ENCODE measurements around the gene PEPD. TPM values are rescaled to one million over a fixed set of nuclear protein-coding genes. Genes with fewer than 3 reads are reported as not detected.

PEPD gene
- total RNA-seq, 2 donors from 2014 or later: 52.2 to 67.9 TPM

DNA sequence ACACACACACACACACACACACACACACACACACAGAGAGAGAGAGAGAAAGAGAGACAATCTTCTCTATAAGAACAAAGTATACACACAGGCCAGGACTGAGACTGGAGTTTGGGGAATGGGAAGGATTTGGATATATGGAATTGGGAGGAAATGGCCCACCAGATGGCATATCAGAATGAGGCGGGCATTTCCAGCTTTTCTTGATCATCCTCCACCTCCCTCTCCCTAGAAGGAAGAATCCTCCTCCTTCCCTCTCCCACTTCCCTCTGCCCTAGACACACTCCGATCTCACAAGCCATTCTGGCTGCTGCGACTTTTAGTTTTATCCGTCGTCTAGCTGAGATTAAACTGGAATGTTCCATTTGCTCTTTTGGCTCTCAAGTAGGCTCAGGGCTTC, 158.1 kb downstream of the PEPD start:
- Mint-ChIP-seq H3K9me3 (no peaks in the 10 kb centered on the region), H3K4me1 (no peaks in the 10 kb centered on the region), H3K36me3 (ENCODE audit: low read depth) (no peaks in the 10 kb centered on the region), H3K27ac (no peak overlapping the region), H3K4me3 (no peak overlapping the region), H3K27me3 (ENCODE audit: insufficient read depth) (peaks cover 6% of the 10 kb centered on the region)
- H3K4me3 ChIP-seq (ENCODE audit: low read length): no peak overlapping the region
- peaks cover 14% of the 10 kb centered on the region for H3K27me3 ChIP-seq (ENCODE audit: control insufficient read depth, insufficient read depth, low read length, poor library complexity, severe bottlenecking)
- no peaks in the 10 kb centered on the region for H3K9me3 ChIP-seq (ENCODE audit: control insufficient read depth, low read length)
- TF ChIP-seq, protein P1, sequence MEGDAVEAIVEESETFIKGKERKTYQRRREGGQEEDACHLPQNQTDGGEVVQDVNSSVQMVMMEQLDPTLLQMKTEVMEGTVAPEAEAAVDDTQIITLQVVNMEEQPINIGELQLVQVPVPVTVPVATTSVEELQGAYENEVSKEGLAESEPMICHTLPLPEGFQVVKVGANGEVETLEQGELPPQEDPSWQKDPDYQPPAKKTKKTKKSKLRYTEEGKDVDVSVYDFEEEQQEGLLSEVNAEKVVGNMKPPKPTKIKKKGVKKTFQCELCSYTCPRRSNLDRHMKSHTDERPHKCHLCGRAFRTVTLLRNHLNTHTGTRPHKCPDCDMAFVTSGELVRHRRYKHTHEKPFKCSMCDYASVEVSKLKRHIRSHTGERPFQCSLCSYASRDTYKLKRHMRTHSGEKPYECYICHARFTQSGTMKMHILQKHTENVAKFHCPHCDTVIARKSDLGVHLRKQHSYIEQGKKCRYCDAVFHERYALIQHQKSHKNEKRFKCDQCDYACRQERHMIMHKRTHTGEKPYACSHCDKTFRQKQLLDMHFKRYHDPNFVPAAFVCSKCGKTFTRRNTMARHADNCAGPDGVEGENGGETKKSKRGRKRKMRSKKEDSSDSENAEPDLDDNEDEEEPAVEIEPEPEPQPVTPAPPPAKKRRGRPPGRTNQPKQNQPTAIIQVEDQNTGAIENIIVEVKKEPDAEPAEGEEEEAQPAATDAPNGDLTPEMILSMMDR (conservative IDR thresholded peaks at IDR 0.05): no peak
- H3K27ac ChIP-seq (ENCODE audit: low read depth, low read length): no peak overlapping the region
- no peak for DNase-seq
- H3K4me1 ChIP-seq (ENCODE audit: control insufficient read depth, insufficient read depth, low read length): no peaks in the 10 kb centered on the region
- 93% methylated on average over 5 of the region's 5 CpGs for WGBS, 2 experiments (ENCODE audit: insufficient coverage in 1 of 2, insufficient read length in 1 of 2)
- H3K9ac ChIP-seq (ENCODE audit: extremely low read depth, low read length, poor library complexity, severe bottlenecking): no peak overlapping the region
- H3K36me3 ChIP-seq (ENCODE audit: control insufficient read depth, insufficient read depth, low read length): no peaks in the 10 kb centered on the region

DNA sequence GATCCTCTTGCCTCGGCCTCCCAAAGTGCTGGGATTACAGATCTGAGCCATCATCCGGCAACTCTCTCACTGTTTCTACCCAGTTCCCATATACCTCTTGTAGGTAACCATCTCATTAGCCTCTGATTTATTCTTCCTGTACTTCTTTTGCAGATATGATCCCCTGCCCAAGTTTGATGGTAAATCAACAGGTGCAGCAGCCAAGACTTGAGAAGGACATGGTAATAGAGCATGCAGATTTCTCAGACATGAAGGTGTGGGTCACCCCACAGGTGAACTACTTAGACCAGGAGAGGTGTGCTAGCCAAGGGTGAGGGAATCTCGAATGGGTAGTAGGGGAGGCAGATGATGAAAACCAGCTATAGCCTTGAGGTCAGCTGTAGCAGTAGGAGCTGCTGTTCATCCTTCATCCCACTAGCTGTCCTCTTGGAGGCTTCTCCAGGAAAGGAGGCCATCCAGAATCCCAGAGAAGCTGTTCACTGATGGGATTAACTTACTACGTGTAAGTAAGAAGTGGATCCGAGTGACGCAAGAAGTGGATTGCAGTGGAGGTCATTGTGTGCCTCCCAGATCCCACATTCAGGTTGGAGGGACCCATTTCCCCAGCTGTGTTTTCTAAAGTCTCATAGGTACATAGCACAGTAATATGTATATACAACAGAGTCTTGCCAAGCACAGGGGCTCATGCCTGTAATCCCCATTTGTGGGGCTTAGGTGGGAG, 158.9 kb downstream of the PEPD start:
- H3K9me3 ChIP-seq (ENCODE audit: control insufficient read depth, low read length): no peaks in the 10 kb centered on the region
- no peaks in the 10 kb centered on the region for H3K4me1 ChIP-seq (ENCODE audit: control insufficient read depth, insufficient read depth, low read length)
- TF ChIP-seq, protein P1 (conservative IDR thresholded peaks at IDR 0.05): no peak
- Mint-ChIP-seq H3K27me3 (ENCODE audit: insufficient read depth) (peaks cover 5% of the 10 kb centered on the region), H3K36me3 (ENCODE audit: low read depth) (no peaks in the 10 kb centered on the region), H3K4me1 (no peaks in the 10 kb centered on the region), H3K4me3 (no peak overlapping the region), H3K27ac (no peak overlapping the region), H3K9me3 (no peaks in the 10 kb centered on the region)
- H3K9ac ChIP-seq (ENCODE audit: extremely low read depth, low read length, poor library complexity, severe bottlenecking): no peak overlapping the region
- H3K4me3 ChIP-seq (ENCODE audit: low read length): no peak overlapping the region
- no peak overlapping the region for H3K27ac ChIP-seq (ENCODE audit: low read depth, low read length)
- 77 to 88% methylated on average over 4 to 6 of the region's 6 CpGs for WGBS, 2 experiments (ENCODE audit: insufficient coverage in 1 of 2, insufficient read length in 1 of 2)
- no peaks in the 10 kb centered on the region for H3K36me3 ChIP-seq (ENCODE audit: control insufficient read depth, insufficient read depth, low read length)
- DNase-seq: no peak
- peaks cover 14% of the 10 kb centered on the region for H3K27me3 ChIP-seq (ENCODE audit: control insufficient read depth, insufficient read depth, low read length, poor library complexity, severe bottlenecking)

DNA sequence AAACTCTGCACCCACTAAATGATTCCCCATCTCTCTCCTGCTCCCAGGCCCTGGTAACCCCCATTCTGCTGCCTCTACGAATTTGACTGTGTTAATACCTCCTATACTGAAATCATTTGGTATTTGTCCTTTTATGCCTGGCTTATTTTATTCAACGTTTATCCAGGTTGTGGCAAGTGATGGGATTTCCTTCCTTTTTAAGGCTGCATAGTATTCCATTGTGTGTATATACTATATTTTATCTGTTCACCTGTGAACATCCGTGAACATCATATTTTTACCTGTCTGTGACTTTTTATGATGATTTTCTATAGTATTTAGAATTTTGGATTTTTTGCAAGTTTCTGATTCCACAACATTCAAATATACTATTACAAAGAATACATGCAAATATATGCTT, 162.0 kb downstream of the PEPD start:
- TF ChIP-seq, protein P1 (conservative IDR thresholded peaks at IDR 0.05): no peak
- no peaks in the 10 kb centered on the region for H3K4me1 Mint-ChIP-seq
- 78 to 83% methylated on average over 1 to 2 of the region's 3 CpGs for WGBS, 2 experiments (ENCODE audit: insufficient coverage in 1 of 2, insufficient read length in 1 of 2)
- no peaks in the 10 kb centered on the region for H3K36me3 Mint-ChIP-seq (ENCODE audit: low read depth)
- no peaks in the 10 kb centered on the region for H3K36me3 ChIP-seq (ENCODE audit: control insufficient read depth, insufficient read depth, low read length)
- no peak for DNase-seq
- no peak overlapping the region for H3K4me3 ChIP-seq (ENCODE audit: low read length)
- H3K27ac ChIP-seq (ENCODE audit: low read depth, low read length): no peak overlapping the region
- no peak overlapping the region for H3K4me3 Mint-ChIP-seq
- H3K27me3 Mint-ChIP-seq (ENCODE audit: insufficient read depth): peaks cover 6% of the 10 kb centered on the region
- H3K9me3 ChIP-seq (ENCODE audit: control insufficient read depth, low read length): no peaks in the 10 kb centered on the region
- H3K9me3 Mint-ChIP-seq: peaks cover 7% of the 10 kb centered on the region
- H3K27ac Mint-ChIP-seq: no peak overlapping the region
- no peaks in the 10 kb centered on the region for H3K4me1 ChIP-seq (ENCODE audit: control insufficient read depth, insufficient read depth, low read length)
- H3K27me3 ChIP-seq (ENCODE audit: control insufficient read depth, insufficient read depth, low read length, poor library complexity, severe bottlenecking): peaks cover 4% of the 10 kb centered on the region
- no peak overlapping the region for H3K9ac ChIP-seq (ENCODE audit: extremely low read depth, low read length, poor library complexity, severe bottlenecking)

All from endodermal cell (in vitro differentiated cells).